Dermis microvascular lymphatic vessel endothelial cell (primary cell): Measurements from ENCODE around the gene CSNK1G1. TPM values are rescaled to one million over a fixed set of nuclear protein-coding genes. Genes with fewer than 3 reads are reported as not detected.
"Not testable (repeated sequence)": the region's sequence is repeated elsewhere in the genome, so short reads cannot be mapped to it uniquely, and the experiment has no call there.

ENCODE experiments used
- DNase-seq, 2 donors: peaks; one replicate each; pipeline versions ENCODE4 v3.0.0 to v3.0.0-alpha.2; 2010; ENCODE audit warnings: low read depth in 2 of 2
- total RNA-seq: library from RNA; depleted of rRNA; stranded (reverse); fragments of >200 nt; gene quantifications from 2 replicates; pipeline ENCODE4 v1.2.1, GENCODE V29; 2014

The CSNK1G1 gene
- total RNA-seq, 1 donor from 2014 or later, result 17.1 TPM

DNA sequence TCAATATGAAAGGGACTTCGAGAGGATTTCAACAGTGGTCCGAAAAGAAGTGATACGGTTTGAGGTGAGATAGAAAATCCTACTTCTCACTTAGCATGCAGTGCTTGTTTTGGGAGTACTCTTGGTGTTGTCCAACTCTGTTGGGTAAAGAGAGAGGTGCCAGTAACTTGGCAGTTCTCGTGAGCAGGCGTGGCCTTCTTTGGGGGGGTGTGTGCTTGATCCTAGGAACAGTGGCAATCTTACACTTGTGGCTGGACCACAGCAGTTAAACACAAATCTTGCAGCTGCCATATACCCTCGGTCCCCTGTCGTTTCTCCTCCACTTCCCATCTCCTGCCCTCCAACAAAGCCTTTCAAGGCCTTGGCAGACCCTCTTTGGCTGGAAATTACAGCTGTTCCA, 219.6 kb downstream of the CSNK1G1 start:
- no peak for DNase-seq

DNA sequence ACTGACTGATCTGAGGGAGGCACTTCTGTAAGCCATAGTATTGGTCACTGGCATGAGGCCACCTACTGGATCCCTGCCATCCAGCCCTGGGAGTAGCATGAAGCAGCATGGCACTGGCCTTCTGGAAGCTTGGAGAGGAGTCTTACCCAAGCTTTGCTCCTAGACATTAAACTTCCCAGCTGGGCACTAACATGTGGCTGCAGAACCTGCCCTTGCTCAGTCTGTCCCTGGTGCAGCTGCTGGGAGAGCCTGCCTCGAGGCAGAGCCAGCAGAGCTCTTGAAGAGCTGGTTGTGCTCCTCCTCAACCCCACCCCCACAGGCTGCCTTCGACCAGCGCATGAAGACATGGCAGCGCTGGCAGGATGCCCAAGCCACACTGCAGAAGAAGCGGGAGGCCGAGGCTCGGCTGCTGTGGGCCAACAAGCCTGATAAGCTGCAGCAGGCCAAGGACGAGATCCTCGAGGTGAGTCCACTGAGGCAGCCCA, 221.6 kb downstream of the CSNK1G1 start:
- DNase-seq, result no peak

GRCh38 chr15:64133623-64134344, 222.2 kb downstream of the CSNK1G1 start:
- DNase-seq, result no peak

DNA sequence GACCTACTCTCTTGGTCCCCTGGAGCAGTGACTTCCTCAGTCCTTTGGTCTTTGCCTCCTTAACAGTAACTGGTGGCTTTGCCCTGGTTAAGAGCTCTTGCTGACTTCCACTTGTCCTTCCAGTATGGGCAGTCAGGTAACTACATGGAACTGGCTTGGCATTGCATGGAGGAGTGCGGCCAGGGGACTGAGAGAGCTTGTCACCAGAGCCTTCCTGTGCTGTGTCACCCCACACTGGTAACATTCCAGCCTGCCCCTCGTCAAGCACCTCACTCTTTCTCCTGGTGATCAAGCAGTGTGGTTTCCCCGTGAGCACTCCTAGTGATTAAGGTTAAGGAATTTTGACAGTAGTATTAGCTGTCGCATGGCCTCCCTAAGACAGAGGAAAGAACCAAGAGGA, 223.8 kb downstream of the CSNK1G1 start:
- no peak for DNase-seq

- no peak for DNase-seq
These were observed 224.4 kb downstream of the CSNK1G1 start for GRCh38 chr15:64131547-64131946.

DNA sequence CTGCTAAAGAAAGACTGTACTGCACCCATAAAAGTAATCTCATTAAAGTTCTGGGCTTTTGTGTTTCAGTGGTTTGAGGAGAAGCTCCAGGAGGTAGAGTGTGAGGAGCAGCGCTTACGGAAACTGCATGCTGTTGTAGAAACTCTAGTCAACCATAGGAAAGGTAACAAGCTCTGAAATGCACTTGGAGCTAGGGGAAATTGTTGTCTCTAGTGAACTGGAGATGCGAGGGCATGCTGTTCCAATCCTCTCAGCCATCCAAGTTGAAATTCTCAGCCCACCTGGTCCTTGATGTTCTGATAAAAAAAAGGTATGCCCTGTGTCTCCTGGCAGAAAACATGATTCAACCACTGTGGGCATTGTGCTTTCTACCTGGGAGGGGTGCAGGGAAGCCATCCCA, 225.8 kb downstream of the CSNK1G1 start:
- DNase-seq, result no peak

GRCh38 chr15:64127521-64128270, 228.3 kb downstream of the CSNK1G1 start:
- no peak for DNase-seq

DNA sequence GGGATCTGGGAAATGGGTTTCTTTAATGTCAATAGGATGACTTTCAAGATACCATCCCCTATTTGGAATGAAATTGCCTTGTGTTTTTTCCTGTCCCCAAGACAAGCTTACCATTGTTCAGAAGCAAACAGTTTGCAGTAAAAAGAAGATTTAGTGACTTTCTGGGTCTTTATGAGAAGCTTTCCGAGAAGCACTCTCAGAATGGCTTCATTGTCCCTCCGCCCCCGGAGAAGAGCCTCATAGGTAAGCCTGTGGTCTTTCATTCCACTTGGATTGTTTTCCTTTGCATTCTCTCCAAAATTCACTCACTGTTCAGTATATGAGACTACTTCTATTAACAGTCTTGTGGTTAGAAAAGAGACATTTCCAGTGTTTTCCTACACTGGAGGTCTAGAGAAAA, 230.0 kb downstream of the CSNK1G1 start:
- DNase-seq, result no peak

DNA sequence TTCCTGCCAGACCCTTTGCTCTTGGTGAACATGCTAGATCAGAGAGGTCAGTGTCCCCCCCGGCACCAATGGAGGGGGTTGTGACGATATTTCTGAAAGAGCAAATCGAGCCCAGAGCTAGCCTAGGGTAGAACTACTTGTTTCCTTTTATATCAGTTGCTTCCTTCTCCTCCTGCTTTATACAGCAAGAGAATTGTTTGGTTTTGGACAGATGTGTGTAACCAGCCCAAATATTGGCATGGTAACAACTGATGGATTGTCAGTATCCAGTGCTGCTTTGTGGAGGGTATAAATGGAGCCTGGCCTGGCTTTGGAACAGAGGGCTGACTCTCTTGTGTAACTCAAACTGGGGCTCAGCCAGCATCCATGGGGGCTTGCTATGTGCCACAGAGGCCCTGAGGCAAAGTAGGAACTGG, 233.0 kb downstream of the CSNK1G1 start:
- DNase-seq, result no peak

GRCh38 chr15:64122444-64122843, 233.5 kb downstream of the CSNK1G1 start:
- no peak for DNase-seq

DNA sequence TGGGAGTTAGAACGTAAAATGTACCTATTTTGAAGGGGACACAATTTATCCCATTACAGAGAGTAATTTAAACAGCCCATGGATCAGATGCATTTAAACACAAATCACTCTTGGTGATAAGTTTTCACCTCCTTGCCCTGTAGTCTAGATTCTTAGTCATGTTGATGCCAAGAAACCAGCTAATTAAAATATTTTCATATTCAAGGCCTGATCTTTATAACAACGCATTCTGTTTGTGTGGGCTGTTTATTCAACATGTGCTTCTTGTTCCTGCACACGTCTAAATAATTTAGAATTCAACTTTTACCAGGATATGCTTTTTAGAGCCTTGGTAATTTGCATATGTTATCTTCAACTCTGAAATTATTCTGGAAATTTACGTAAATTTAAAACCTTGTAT, 234.4 kb downstream of the CSNK1G1 start:
- no peak for DNase-seq

DNA sequence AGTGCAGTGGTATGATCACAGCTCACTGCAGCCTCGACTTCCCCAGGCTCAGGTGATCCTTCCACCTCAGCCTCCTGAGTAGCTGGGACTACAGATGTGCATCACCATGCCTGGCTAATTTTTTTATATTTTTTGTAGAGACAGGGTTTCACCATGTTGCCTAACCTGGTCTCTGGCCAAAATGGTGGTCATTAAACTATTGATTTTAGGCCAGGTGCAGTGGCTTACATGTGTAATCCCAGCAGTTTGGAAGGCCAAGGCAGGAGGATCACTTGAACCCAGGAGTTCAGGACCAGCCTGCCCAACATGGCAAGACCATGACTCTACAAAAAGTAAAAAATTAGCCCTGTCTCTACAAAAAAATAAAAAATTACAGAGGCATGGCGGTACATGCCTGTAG, 235.7 kb downstream of the CSNK1G1 start:
- not testable (repeated sequence) for DNase-seq

GRCh38 chr15:64117759-64118487, 238.1 kb downstream of the CSNK1G1 start:
- DNase-seq, result no peak

Other genes starting within 250 kb of the CSNK1G1 start
- under 0.01 TPM in 2 replicates for gene SNX22, start 204.4 kb downstream of the CSNK1G1 start, total RNA-seq
- 634 and 667 TPM in 2 replicates for gene PPIB, start 193.2 kb downstream of the CSNK1G1 start, total RNA-seq
- gene PCLAF, start 25.3 kb upstream of the CSNK1G1 start, total RNA-seq, result 15.7 and 37.5 TPM in 2 replicates
- gene TRIP4, start 31.7 kb upstream of the CSNK1G1 start, total RNA-seq, result 8.6 and 10.9 TPM in 2 replicates
- 12.1 and 18.0 TPM in 2 replicates for gene ZNF609, start 104.4 kb upstream of the CSNK1G1 start, total RNA-seq